ENCODE data around the gene TCF3. TPM values are rescaled to one million over a fixed set of nuclear protein-coding genes. Genes with fewer than 3 reads are reported as not detected.

TCF3 gene
- total and polyA plus RNA-seq, 2 donors (not counting 3 experiments of a cell fraction or from before 2014, with no cell fraction given), result 147 to 193 TPM

GRCh38 chr19:1624458-1624857 lies 28.0 kb downstream of the TCF3 start:
- BruUV-seq (replicated peaks), result no TSS peak
- Histone ChIP-seq H3K27me3 (ENCODE audit: control insufficient read depth in 2 of 2, insufficient read depth in 2 of 2, low read length in 2 of 2) (no peaks in the 10 kb centered on the region), H4K20me1 (replicated peaks; ENCODE audit: control insufficient read depth, extremely low read depth, insufficient read depth, low read length) (no peaks in the 10 kb centered on the region), H3K27ac (ENCODE audit: insufficient read depth, low read depth, low read length) (peak overlapping the region; percentile 29), H3K36me3 (ENCODE audit: control insufficient read depth in 2 of 2, extremely low read depth in 1 of 2, insufficient read depth in 2 of 2, low read length in 2 of 2) (peaks cover 15 to 41% of the 10 kb centered on the region in 2 experiments), H3K4me3 (replicated peaks in 1 of 3; ENCODE audit: insufficient read depth in 1 of 3, low read depth in 1 of 3, low read length in 3 of 3) (no peak overlapping the region), H2AFZ (ENCODE audit: low read depth, low read length) (no peak overlapping the region), H3K79me2 (ENCODE audit: control insufficient read depth, insufficient read depth, low read length) (peaks cover 2% of the 10 kb centered on the region), H3K9me3 (replicated peaks; ENCODE audit: control insufficient read depth, insufficient read depth, low read length) (no peaks in the 10 kb centered on the region), H3K4me2 (ENCODE audit: insufficient read depth, low read length) (no peak overlapping the region), H3K4me1 (ENCODE audit: control insufficient read depth, extremely low read depth, insufficient read depth, low read length) (no peaks in the 10 kb centered on the region), H3K9ac (replicated peaks; ENCODE audit: extremely low read depth, insufficient read depth, low read length) (no peak overlapping the region), H3K9me1 (replicated peaks; ENCODE audit: control insufficient read depth, extremely low read depth, insufficient read depth, low read length) (no peaks in the 10 kb centered on the region)
- intact Hi-C loops (cut with micrococcal nuclease), result loop anchor here (5.0 kb wide), 1 partner anchor 143 kb away; no protein-coding TSS in a partner anchor
- peak; percentile 74 for FAIRE-seq
- ChIA-PET CTCF (interaction anchor here (0.7 to 1.1 kb wide), 2 partner anchors 48 to 202 kb away, joined by 3 to 4 read pairs; no protein-coding TSS in a partner anchor), POLR2A (no interaction called here)
- dilution Hi-C loops (cut with MboI; ENCODE audit: extremely low pct_ligation_motif_present, low sequenced_read_pairs), result no loop called here
- TF ChIP-seq JUN (IDR thresholded peaks at IDR 0.05; ENCODE audit: borderline replicate concordance, insufficient read depth, insufficient read length, low read depth) (no peak), CTCF (IDR thresholded peaks at IDR 0.05; ENCODE audit: extremely low read depth in 1 of 2, insufficient read depth in 1 of 2, low read depth in 1 of 2, low read length in 2 of 2) (peak; percentile 79 to 83)
- peak; percentile 67 for DNase-seq (ENCODE audit: low read depth, low spot score)

- Histone ChIP-seq H3K27me3 (ENCODE audit: control insufficient read depth in 2 of 2, insufficient read depth in 2 of 2, low read length in 2 of 2) (no peaks in the 10 kb centered on the region), H3K79me2 (ENCODE audit: control insufficient read depth, insufficient read depth, low read length) (peaks cover 2% of the 10 kb centered on the region), H3K4me2 (ENCODE audit: insufficient read depth, low read length) (no peak overlapping the region), H3K36me3 (ENCODE audit: control insufficient read depth in 2 of 2, extremely low read depth in 1 of 2, insufficient read depth in 2 of 2, low read length in 2 of 2) (peaks cover 17 to 54% of the 10 kb centered on the region in 2 experiments), H2AFZ (ENCODE audit: low read depth, low read length) (no peak overlapping the region), H3K9me3 (replicated peaks; ENCODE audit: control insufficient read depth, insufficient read depth, low read length) (no peaks in the 10 kb centered on the region), H3K9ac (replicated peaks; ENCODE audit: extremely low read depth, insufficient read depth, low read length) (no peak overlapping the region), H3K4me3 (replicated peaks in 1 of 3; ENCODE audit: insufficient read depth in 1 of 3, low read depth in 1 of 3, low read length in 3 of 3) (no peak overlapping the region), H3K9me1 (replicated peaks; ENCODE audit: control insufficient read depth, extremely low read depth, insufficient read depth, low read length) (no peaks in the 10 kb centered on the region), H4K20me1 (replicated peaks; ENCODE audit: control insufficient read depth, extremely low read depth, insufficient read depth, low read length) (no peaks in the 10 kb centered on the region), H3K27ac (ENCODE audit: insufficient read depth, low read depth, low read length) (no peak overlapping the region), H3K4me1 (ENCODE audit: control insufficient read depth, extremely low read depth, insufficient read depth, low read length) (no peaks in the 10 kb centered on the region)
- ChIA-PET CTCF (interaction anchor here (1.5 kb wide), 1 partner anchor 50 kb away, joined by 4 read pairs; no protein-coding TSS in a partner anchor), POLR2A (no interaction called here)
- DNase-seq (ENCODE audit: low read depth, low spot score), result no peak
- intact Hi-C loops (cut with micrococcal nuclease), result loop anchor here (5.0 kb wide), 1 partner anchor 145 kb away; no protein-coding TSS in a partner anchor
- FAIRE-seq, result no peak
- dilution Hi-C loops (cut with MboI; ENCODE audit: extremely low pct_ligation_motif_present, low sequenced_read_pairs), result no loop called here
- TF ChIP-seq MAX (IDR thresholded peaks at IDR 0.05; ENCODE audit: insufficient read depth, insufficient read length), result no peak
- no peak for TF ChIP-seq MYC (IDR thresholded peaks at IDR 0.05; ENCODE audit: low read depth, low read length)
- no peak for TF ChIP-seq CTCF (IDR thresholded peaks at IDR 0.05; ENCODE audit: extremely low read depth in 1 of 2, insufficient read depth in 1 of 2, low read depth in 1 of 2, low read length in 2 of 2)
- no peak for TF ChIP-seq POLR2A (IDR thresholded peaks at IDR 0.05; ENCODE audit: low read depth, low read length)
- no peak for TF ChIP-seq FOS (IDR thresholded peaks at IDR 0.05; ENCODE audit: borderline replicate concordance, insufficient read depth, low read length)
- no peak for TF ChIP-seq JUN (IDR thresholded peaks at IDR 0.05; ENCODE audit: borderline replicate concordance, insufficient read depth, insufficient read length, low read depth)
- TF ChIP-seq EZH2 (IDR thresholded peaks at IDR 0.05; ENCODE audit: borderline replicate concordance, low read depth, low read length, severe bottlenecking), result no peak
- no peak for TF ChIP-seq GATA2 (IDR thresholded peaks at IDR 0.05; ENCODE audit: insufficient read depth, insufficient read length, low read depth, low read length)
- no peak for TF ChIP-seq POLR2AphosphoS5 (IDR thresholded peaks at IDR 0.05; ENCODE audit: insufficient read depth, low read depth, low read length)
- no TSS peak for BruUV-seq (replicated peaks)
Observed at GRCh38 chr19:1622541-1622940, 29.9 kb downstream of the TCF3 start.
